DOHH2 (cell line): Measurements from ENCODE around the gene SMIM44.

Experiments
- H3F3A ChIP-seq: fragments of 200-600 bp; sonication (generic), shearing (Covaris generic); 2 replicates; pipeline ENCODE4 v1.6.0; 2016; ENCODE audit warnings: antibody characterized with exemption, mild to moderate bottlenecking; ENCODE audit not compliant: control insufficient read depth, insufficient read depth
- H3K27ac ChIP-seq: fragments of 200-600 bp; sonication (generic); 2 replicates; pipeline ENCODE4 v1.5.1; 2014; ENCODE audit warnings: low read depth, mild to moderate bottlenecking, low read length, moderate library complexity
- H3K27me3 ChIP-seq: fragments of 200-600 bp; sonication (generic); 2 replicates; pipeline ENCODE4 v1.6.1; 2014; ENCODE audit warnings: mild to moderate bottlenecking, low read length, mixed read lengths; ENCODE audit not compliant: control insufficient read depth
- H3K36me3 ChIP-seq: fragments of 200-600 bp; sonication (generic); 2 replicates; pipeline ENCODE4 v1.6.1; 2014; ENCODE audit warnings: mild to moderate bottlenecking, low read length, moderate library complexity, mixed read lengths; ENCODE audit not compliant: control insufficient read depth
- H3K4me1 ChIP-seq: fragments of 200-600 bp; sonication (generic); 2 replicates; pipeline ENCODE4 v1.6.1; 2014; ENCODE audit warnings: mild to moderate bottlenecking, low read length, mixed read lengths; ENCODE audit not compliant: control insufficient read depth
- H3K4me2 ChIP-seq: fragments of 200-600 bp; sonication (generic); 2 replicates; pipeline ENCODE4 v1.6.0; 2014; ENCODE audit warnings: mild to moderate bottlenecking, low read length, moderate library complexity
- H3K4me3 ChIP-seq: fragments of 200-600 bp; sonication (generic); 2 replicates; pipeline ENCODE4 v1.5.1; 2014; ENCODE audit warnings: mild to moderate bottlenecking, low read length, mixed read lengths
- H3K79me2 ChIP-seq: fragments of 200-600 bp; sonication (generic); 2 replicates; pipeline ENCODE4 v1.6.1; 2014; ENCODE audit warnings: mild to moderate bottlenecking, low read length, mixed read lengths; ENCODE audit not compliant: control insufficient read depth
- H3K9me2 ChIP-seq: fragments of 200-600 bp; sonication (generic); replicated peaks from 2 replicates; pipeline ENCODE4 v1.6.1; 2014; ENCODE audit warnings: mild to moderate bottlenecking, low read length, mixed read lengths; ENCODE audit not compliant: control insufficient read depth
- H3K9me3 ChIP-seq: fragments of 200-600 bp; sonication (generic); 2 replicates; pipeline ENCODE4 v1.6.1; 2014; ENCODE audit warnings: antibody characterized with exemption, low read length, mixed read lengths; ENCODE audit not compliant: control insufficient read depth, insufficient read depth
- H4K20me1 ChIP-seq: fragments of 200-600 bp; sonication (generic); 2 replicates; pipeline ENCODE4 v1.6.0; 2014; ENCODE audit warnings: low read depth, mild to moderate bottlenecking, antibody characterized with exemption, low read length, moderate library complexity; ENCODE audit not compliant: control insufficient read depth, insufficient read depth
- EZH2phosphoT487 ChIP-seq: fragments of 200-600 bp; sonication (generic); IDR thresholded peaks from 2 replicates; pipeline ENCODE4 v1.6.1; 2017; ENCODE audit warnings: borderline replicate concordance, mild to moderate bottlenecking, antibody characterized with exemption, low read length, moderate library complexity, mixed read lengths
- TF ChIP-seq, protein P1 (sequence below): fragments of 200-600 bp; sonication (generic); IDR thresholded peaks from one replicate; pipeline ENCODE4 v1.5.1; 2014; ENCODE audit warnings: antibody characterized with exemption, mild to moderate bottlenecking, low read depth, low read length; ENCODE audit not compliant: poor library complexity, severe bottlenecking

SMIM44 gene

DNA sequence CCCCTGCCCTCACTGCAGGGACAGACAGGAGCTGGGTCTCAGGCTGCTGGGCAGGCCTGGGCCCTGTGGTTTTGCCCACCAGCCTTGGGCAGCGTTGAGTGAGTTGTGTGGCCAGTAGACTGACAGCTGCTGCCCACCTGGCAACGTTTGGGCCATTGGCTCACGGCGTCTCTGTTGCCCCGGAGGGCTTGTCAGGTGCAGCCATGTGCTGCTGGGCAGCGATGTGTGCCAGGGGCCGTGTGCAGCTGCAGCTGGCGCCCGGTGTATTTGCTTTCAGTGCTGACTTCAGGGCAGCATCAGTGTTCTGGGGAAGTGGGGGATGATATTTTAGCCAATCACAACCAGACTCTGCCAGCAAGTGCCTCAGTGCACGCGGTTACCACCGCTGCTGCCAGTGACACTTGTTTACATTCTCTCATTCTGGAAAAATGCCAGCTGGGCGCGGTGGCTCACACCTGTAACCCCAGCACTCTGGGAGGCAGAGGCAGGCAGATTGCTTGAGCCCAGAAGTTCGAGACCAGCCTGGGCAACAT, 33.5 kb upstream of the SMIM44 start:
- TF ChIP-seq, protein P1, sequence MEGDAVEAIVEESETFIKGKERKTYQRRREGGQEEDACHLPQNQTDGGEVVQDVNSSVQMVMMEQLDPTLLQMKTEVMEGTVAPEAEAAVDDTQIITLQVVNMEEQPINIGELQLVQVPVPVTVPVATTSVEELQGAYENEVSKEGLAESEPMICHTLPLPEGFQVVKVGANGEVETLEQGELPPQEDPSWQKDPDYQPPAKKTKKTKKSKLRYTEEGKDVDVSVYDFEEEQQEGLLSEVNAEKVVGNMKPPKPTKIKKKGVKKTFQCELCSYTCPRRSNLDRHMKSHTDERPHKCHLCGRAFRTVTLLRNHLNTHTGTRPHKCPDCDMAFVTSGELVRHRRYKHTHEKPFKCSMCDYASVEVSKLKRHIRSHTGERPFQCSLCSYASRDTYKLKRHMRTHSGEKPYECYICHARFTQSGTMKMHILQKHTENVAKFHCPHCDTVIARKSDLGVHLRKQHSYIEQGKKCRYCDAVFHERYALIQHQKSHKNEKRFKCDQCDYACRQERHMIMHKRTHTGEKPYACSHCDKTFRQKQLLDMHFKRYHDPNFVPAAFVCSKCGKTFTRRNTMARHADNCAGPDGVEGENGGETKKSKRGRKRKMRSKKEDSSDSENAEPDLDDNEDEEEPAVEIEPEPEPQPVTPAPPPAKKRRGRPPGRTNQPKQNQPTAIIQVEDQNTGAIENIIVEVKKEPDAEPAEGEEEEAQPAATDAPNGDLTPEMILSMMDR, result no peak
- no peak for TF ChIP-seq EZH2phosphoT487
- H3K36me3 ChIP-seq, result peaks cover 16% of the 10 kb centered on the region; the same call in 1 of the 2 replicates
- H3K4me3 ChIP-seq, result peak overlapping the region; percentile 37

DNA sequence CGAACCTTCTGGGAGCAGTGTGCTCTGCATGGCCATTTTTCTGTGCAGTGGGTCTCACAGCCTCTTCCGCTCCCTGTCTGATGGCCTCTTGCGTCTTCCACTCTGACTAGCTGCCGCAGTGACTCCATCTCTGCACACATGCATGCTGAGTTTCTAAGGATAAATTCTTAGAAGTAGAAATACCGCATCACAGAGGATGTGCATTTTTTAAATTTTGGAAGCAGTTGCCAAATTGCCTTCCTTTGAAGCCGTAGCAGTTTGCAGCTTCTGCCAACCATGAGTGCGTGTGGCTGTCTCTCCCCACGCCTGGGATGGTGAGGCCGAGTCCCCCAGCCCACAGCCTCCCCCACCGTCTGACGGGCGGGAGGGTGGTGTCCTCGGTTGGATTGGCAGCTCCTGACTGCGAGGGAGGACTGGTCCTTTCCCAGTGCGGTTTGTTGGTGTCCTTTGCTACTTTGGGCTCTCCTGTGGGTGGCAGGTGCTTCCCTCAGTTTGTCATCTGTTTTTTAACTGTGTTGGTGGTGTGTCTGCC, 32.7 kb upstream of the SMIM44 start:
- TF ChIP-seq, protein P1, result no peak
- no peak for TF ChIP-seq EZH2phosphoT487
- Histone ChIP-seq H3K36me3 (peaks cover 14% of the 10 kb centered on the region), H3F3A (peaks cover 10% of the 10 kb centered on the region), H3K4me1 (peaks cover 28% of the 10 kb centered on the region), H3K4me3 (peak overlapping the region; percentile 37; the same call in 1 of the 2 replicates), H3K27me3 (no peaks in the 10 kb centered on the region), H3K9me3 (no peaks in the 10 kb centered on the region), H3K4me2 (peak overlapping the region; percentile 62), H3K9me2 (no peaks in the 10 kb centered on the region), H4K20me1 (peaks cover 19% of the 10 kb centered on the region), H3K79me2 (peaks cover 91% of the 10 kb centered on the region), H3K27ac (peak overlapping the region; percentile 51)

More for the DNA sequence above, 33.5 kb upstream of the SMIM44 start:
- peak overlapping the region; percentile 51 for H3K27ac ChIP-seq
- H3K27me3 ChIP-seq, result no peaks in the 10 kb centered on the region
- H3K9me3 ChIP-seq, result no peaks in the 10 kb centered on the region
- peaks cover 21% of the 10 kb centered on the region for H4K20me1 ChIP-seq
- peaks cover 28% of the 10 kb centered on the region for H3K4me1 ChIP-seq
- H3K9me2 ChIP-seq, result no peaks in the 10 kb centered on the region
- peak overlapping the region; percentile 62 for H3K4me2 ChIP-seq
- H3F3A ChIP-seq, result peaks cover 10% of the 10 kb centered on the region
- peaks cover 89% of the 10 kb centered on the region for H3K79me2 ChIP-seq

DNA sequence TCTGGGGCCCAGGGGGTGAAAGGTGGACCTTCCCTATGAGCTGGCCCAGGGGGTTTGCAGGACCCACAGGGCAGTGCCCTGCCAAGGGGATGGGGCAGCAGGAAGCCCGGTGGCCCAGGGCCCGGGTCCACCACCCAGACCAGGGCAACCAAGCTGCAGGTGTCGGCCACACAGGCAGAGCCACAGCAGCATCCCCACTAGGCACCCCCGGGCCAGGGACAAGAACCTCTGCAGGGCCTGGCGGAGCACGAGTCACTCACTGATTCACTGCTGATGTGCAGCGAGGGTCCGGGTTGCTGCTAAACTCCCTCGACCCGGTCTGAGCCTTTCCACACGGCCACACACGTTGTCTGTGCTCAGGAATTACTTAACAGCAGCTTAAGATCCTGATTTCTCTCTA, 31.7 kb upstream of the SMIM44 start:
- H3K9me2 ChIP-seq, result no peaks in the 10 kb centered on the region
- H3K9me3 ChIP-seq, result no peaks in the 10 kb centered on the region
- H3K27me3 ChIP-seq, result no peaks in the 10 kb centered on the region
- H3K36me3 ChIP-seq, result peaks cover 22% of the 10 kb centered on the region
- peaks cover 10% of the 10 kb centered on the region for H3F3A ChIP-seq
- peaks cover 91% of the 10 kb centered on the region for H3K79me2 ChIP-seq
- H4K20me1 ChIP-seq, result peaks cover 18% of the 10 kb centered on the region
- TF ChIP-seq EZH2phosphoT487, result no peak
- TF ChIP-seq, protein P1, result no peak
- no peak overlapping the region for H3K4me3 ChIP-seq
- H3K27ac ChIP-seq, result no peak overlapping the region
- peaks cover 28% of the 10 kb centered on the region for H3K4me1 ChIP-seq
- H3K4me2 ChIP-seq, result no peak overlapping the region
